GM06990 (cell line): ENCODE data around the gene INIP.
A peak's percentile ranks its signal among the peaks of the same experiment; 100 is the strongest.

Experiments used
- DNase-seq: peaks from one replicate; pipeline ENCODE4 v3.0.0-alpha.2; 2011; ENCODE audit not compliant: insufficient read length; ENCODE audit errors: extremely low read depth
- H3K27me3 ChIP-seq: replicated peaks from 2 replicates; pipeline ENCODE4 v1.6.0; 2011; ENCODE audit warnings: low read length; ENCODE audit not compliant: control insufficient read depth, insufficient read depth
- H3K36me3 ChIP-seq: 2 replicates; pipeline ENCODE4 v1.5.1; 2011; ENCODE audit warnings: low read length; ENCODE audit not compliant: control insufficient read depth, insufficient read depth
- H3K4me3 ChIP-seq: replicated peaks from 2 replicates; pipeline ENCODE4 v1.5.1; 2011; ENCODE audit warnings: low read depth, mild to moderate bottlenecking, control low read depth, low read length
- TF ChIP-seq, protein P1 (sequence below): IDR thresholded peaks from 2 replicates; pipeline ENCODE4 v1.5.1; 2011; ENCODE audit warnings: low read length, control low read depth, mild to moderate bottlenecking, inconsistent platforms; ENCODE audit not compliant: insufficient read depth, poor library complexity, severe bottlenecking

INIP gene

DNA sequence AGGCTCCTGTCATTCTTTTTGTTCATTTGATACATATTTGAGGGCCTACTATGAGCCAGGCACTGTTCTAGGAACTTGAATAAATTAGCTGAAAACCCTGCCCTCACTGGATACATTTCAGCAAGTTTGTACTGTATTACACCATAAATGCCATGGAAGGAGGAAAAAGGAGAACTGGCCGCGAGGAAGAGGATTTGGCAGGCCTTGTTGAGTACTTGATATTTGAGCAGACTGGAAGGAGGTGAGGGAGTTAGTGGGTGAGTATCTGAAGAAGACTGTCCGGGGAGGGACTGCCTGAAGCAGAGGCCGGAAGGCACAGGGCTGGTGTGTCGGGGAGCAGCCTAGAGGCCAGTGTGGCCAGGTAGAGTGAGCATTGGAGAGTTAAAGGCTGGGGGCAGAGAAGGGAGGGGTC, 37.1 kb upstream of the INIP start:
- TF ChIP-seq, protein P1, sequence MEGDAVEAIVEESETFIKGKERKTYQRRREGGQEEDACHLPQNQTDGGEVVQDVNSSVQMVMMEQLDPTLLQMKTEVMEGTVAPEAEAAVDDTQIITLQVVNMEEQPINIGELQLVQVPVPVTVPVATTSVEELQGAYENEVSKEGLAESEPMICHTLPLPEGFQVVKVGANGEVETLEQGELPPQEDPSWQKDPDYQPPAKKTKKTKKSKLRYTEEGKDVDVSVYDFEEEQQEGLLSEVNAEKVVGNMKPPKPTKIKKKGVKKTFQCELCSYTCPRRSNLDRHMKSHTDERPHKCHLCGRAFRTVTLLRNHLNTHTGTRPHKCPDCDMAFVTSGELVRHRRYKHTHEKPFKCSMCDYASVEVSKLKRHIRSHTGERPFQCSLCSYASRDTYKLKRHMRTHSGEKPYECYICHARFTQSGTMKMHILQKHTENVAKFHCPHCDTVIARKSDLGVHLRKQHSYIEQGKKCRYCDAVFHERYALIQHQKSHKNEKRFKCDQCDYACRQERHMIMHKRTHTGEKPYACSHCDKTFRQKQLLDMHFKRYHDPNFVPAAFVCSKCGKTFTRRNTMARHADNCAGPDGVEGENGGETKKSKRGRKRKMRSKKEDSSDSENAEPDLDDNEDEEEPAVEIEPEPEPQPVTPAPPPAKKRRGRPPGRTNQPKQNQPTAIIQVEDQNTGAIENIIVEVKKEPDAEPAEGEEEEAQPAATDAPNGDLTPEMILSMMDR: no peak
- no peaks in the 10 kb centered on the region for H3K36me3 ChIP-seq
- DNase-seq: no peak
- no peak overlapping the region for H3K4me3 ChIP-seq
- H3K27me3 ChIP-seq: no peaks in the 10 kb centered on the region

DNA sequence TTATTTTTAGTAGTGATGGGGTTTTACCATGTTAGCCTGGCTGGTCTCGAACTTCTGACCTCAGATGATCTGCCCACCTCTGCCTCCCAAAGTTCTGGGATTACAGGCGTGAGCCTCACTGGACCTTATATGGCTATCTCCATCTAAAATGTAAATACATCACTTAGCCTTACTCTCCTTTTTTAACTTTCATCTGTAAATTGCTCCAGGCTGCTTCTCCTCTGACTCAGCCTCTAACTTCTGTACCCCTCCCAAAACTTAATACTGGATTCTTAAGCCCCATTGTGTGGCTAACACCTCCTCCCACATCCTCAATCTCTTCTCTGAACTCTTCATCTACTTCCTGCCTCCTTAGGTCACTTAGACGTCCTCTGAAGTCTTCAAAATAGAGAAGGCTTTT, 36.7 kb upstream of the INIP start:
- Histone ChIP-seq H3K27me3 (no peaks in the 10 kb centered on the region), H3K4me3 (no peak overlapping the region), H3K36me3 (no peaks in the 10 kb centered on the region)
- TF ChIP-seq, protein P1: no peak
- DNase-seq: no peak

GRCh38 chr9:112753725-112754124, 35.8 kb upstream of the INIP start:
- H3K4me3 ChIP-seq: no peak overlapping the region
- DNase-seq: no peak
- no peaks in the 10 kb centered on the region for H3K36me3 ChIP-seq
- H3K27me3 ChIP-seq: no peaks in the 10 kb centered on the region
- TF ChIP-seq, protein P1: no peak

DNA sequence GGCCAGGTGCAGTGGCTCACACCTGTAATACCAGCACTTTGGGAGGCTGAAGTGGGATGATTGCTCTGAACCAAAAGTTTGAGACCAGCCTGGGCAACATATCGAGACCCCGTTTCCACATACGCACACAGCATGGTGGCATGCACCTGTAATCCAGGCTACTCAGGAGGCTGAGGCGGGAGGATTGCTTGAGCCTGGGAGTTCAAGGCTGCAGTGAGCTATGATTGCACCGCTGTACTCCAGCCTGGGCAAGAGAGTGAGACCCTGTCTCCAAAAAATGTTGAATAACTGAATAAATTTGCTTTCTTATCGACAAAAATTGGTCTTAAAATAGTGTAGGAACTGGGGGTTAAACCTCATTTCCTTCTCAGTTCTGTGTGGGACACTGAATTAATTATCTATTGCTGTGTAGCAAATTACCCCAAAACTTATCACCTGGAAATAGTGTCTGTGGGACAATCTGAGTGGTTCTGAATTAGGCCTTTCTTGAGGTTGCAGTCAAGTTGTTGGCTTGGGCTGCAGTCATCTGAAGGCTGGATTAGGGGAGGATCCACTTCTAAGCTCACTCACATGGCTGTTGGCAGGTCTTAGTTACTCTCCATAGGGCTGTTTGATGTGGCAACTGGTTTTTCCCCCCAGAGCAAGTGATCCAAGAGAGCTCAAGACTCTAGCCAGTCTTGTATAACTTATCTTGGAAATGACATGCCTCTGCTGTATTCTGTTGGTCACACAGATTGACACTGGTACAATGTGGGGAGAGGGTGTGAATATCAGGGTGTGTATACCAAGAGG, 34.6 kb upstream of the INIP start:
- DNase-seq: no peak
- Histone ChIP-seq H3K36me3 (no peaks in the 10 kb centered on the region), H3K27me3 (no peaks in the 10 kb centered on the region), H3K4me3 (no peak overlapping the region)
- TF ChIP-seq, protein P1: no peak

GRCh38 chr9:112751056-112751795, 33.3 kb upstream of the INIP start:
- H3K27me3 ChIP-seq: no peaks in the 10 kb centered on the region
- TF ChIP-seq, protein P1: no peak
- peak overlapping the region; percentile 69 for H3K4me3 ChIP-seq
- DNase-seq: peak; percentile 63
- H3K36me3 ChIP-seq: no peaks in the 10 kb centered on the region
